GM12872 (cell line): ENCODE measurements around the gene IGSF22.

Experiments used
- TF ChIP-seq, protein P1 (sequence below): IDR thresholded peaks from 3 replicates; pipeline ENCODE4 v1.5.1; 2011; ENCODE audit warnings: low read depth, mild to moderate bottlenecking, low read length, moderate library complexity; ENCODE audit not compliant: insufficient read depth

IGSF22 gene

DNA sequence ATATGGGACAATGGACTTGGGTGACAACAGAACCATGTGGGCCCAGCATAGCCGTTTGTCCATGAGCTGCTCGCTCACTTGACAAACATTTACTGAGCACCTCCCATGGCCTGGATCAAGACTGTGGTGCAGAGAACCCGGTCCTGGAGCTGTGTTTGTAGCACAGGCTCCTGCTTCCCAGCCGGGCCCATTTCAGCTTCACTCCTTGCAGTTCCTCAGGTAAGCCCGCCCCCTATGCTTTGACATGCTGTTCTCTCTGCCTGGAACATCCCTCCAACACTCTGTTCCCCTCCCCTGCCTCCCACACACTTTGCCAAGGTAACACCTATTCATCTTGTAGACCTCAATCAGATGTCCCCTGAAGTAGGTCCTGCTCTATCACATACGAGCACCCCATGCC lies 19.3 kb upstream of the IGSF22 start:
- TF ChIP-seq, protein P1, sequence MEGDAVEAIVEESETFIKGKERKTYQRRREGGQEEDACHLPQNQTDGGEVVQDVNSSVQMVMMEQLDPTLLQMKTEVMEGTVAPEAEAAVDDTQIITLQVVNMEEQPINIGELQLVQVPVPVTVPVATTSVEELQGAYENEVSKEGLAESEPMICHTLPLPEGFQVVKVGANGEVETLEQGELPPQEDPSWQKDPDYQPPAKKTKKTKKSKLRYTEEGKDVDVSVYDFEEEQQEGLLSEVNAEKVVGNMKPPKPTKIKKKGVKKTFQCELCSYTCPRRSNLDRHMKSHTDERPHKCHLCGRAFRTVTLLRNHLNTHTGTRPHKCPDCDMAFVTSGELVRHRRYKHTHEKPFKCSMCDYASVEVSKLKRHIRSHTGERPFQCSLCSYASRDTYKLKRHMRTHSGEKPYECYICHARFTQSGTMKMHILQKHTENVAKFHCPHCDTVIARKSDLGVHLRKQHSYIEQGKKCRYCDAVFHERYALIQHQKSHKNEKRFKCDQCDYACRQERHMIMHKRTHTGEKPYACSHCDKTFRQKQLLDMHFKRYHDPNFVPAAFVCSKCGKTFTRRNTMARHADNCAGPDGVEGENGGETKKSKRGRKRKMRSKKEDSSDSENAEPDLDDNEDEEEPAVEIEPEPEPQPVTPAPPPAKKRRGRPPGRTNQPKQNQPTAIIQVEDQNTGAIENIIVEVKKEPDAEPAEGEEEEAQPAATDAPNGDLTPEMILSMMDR: no peak

DNA sequence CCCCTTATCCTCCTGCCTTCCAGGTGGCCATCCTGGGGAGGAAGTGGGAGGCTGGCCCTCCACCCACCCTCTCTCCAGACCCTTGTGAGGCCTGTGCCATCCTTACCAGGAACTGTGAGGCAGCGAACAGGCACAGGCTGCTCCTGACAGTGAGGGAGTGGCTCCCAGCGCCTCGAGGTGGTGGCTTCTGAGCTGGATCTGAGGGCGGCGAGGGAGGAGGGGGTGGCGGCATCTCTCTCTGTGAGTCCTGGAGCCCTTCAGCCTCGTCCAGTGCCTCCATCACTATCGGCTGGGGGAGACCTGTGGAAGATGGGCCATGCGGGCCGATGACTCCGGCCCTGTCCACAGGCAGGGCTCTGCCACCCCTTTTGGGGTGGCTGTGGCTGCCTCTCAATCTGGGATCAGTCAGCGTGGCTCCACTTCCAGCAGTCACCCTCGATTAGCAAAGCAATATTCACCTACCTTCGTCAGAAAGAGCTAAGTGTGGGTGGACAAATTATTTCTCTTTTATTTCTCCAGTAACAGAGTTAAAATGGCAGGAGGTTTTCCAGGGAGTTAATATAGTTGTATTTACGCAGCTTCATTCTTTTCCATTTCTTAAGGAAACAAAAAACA lies 18.0 kb upstream of the IGSF22 start:
- TF ChIP-seq, protein P1: no peak

DNA sequence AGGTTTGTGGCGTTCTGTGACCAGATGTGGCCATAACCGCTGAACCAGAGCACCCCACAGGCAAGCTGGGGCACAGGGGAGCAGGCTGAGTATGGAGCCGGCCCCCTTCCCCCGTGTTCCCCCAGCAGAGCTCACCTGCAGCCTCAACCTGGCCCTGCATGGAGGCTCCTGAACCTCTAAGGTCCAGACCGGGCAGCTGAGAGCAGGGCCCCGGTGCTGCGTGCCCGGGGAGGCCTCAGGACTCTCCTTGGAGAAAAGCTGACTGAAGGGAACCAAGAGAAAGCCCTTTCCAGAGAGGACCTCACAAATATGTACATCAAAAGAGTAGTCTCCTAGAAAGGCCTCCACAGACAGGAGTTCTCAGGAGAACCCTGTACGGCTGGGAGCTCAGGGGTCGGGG lies 17.4 kb upstream of the IGSF22 start:
- TF ChIP-seq, protein P1: no peak

DNA sequence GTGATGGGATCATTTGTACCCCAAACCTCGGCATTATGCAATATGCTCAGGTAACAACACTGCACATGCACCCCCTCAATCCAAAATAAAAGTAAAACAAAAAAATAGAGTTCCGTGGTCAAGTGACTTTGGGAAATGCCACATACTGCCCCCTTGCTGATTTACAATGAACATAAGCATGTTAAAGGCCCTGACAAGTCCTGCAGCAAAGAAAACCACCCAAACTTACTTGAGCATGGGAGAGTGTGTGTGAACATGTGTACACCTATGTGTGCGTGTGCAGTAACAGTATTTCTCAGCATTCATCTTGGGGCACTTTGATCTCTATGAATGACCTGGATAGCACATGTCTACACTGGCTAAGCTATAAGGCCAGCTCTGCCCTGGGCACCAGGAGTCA lies 15.8 kb upstream of the IGSF22 start:
- TF ChIP-seq, protein P1: no peak

DNA sequence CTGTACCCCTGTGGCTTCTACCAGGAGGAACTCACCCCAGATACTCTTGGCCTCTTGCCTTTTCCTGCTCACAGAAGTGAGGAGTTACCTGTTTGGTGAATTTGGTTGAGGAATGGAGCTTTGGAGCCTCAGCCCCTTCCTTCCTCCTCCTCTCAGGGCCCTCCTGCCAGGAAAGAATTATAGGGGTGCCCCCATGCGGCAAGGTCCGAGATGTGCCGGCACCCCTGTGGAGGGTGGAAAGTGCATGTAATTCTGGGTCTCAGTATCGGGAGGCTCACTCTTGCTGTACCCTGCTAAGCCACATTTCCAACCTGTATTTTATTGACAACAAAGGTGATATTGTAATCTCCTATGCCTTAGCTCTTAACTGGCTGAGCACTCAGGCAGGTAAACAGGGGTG lies 13.7 kb upstream of the IGSF22 start:
- TF ChIP-seq, protein P1: no peak

DNA sequence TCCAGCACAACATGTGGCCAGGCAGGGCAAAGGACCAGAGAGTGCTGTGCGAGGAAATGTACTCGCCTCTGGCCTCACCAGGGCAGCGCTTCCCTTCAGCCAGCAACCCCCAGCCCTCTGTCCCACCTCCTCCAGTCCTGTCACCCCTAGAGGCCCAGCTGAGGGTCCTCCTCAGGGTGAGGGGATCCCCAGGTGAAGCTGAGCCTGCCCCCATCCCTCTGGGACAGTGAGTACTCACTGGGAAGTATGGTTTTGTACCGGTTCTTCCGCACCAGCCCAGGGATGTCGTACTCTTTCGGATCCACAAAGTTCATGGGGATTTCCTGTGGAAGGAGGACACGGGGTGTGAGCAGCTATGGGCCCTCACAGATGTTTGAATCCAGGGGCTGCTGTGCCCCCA lies 11.7 kb upstream of the IGSF22 start:
- TF ChIP-seq, protein P1: no peak

DNA sequence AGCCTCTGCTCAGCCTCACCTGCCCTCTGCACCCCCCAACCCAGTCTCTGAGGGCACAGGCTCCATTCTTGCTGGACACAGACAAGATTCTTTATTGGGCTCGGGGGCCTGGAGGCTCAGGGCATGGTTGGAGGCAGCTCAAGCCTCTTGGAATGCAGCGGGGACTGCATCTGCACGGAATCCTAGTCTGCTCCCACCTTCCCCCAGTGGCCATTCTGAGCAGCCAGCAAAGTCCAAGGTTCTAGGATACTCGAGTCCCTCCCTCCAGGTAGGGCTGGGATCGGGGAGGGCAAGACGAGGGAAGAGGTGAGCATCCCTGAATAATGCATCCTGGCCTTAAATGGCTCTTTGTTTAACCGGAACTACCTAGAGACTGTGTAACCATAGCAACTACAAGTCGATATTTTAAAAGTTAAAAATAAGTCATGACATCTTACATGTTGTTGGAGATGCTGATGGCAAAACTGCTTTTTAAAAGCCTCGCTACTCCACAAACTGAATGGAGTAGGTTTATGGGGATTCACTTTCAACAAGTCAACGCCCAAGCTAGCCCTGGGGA lies 10.7 kb upstream of the IGSF22 start:
- TF ChIP-seq, protein P1: no peak
